ENCODE data around the gene TNFSF13B. TPM values are rescaled to one million over a fixed set of nuclear protein-coding genes. Genes with fewer than 3 reads are reported as not detected.

Gene TNFSF13B
- total and polyA plus RNA-seq, 2 donors (not counting 3 experiments of a cell fraction or from before 2014, with no cell fraction given): 0.18 to 1.2 TPM

DNA sequence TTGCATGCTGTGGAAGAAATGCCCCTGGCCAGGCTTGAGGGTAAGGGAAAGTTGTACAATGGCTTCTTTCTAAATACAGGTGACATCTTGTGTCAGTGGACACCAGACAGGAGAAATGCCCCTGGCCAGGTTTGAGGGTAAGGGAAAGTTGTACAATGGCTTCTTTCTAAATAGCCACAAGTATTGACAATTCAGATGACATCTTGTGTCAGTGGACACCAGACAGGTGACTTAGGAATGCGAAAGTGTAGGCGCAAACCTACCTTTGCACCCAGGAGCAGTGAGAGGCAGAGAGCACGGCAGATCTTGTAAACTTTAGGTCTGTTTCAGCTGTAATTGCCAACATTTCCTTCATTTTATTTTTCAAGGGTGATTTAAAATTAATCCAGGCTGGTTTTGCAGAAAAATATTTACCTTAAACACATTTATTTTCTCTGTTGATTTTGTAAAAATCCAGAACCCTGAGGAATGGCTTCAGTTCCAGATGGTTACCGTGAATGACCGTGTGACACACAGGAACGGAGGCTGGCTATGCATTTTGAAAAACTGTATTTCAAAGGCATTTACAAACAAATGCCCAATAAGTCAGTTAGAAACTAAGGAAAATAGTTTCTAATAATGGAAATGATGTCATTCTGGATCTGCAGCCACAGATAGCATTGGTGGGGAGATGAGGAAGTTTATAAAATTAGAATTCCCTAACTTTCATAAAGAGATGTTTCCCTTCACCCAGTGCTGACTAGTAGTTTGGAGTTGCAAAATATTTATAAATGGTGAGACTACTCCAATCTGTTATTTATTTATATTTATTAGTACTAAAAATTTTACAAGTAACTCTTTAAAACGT is 34.9 kb downstream of the TNFSF13B start:
- dilution Hi-C loops (cut with MboI; ENCODE audit: extremely low pct_ligation_motif_present, low sequenced_read_pairs) (no loop called here), intact Hi-C loops (cut with micrococcal nuclease) (no loop called here)
- no peak overlapping the region for H3K4me2 ChIP-seq (ENCODE audit: insufficient read depth, low read length)
- BruUV-seq (replicated peaks): no TSS peak
- DNase-seq (ENCODE audit: low read depth, low spot score) (no peak), FAIRE-seq (no peak)
- no peaks in the 10 kb centered on the region for H3K79me2 ChIP-seq (ENCODE audit: control insufficient read depth, insufficient read depth, low read length)
- no peaks in the 10 kb centered on the region for H3K27me3 ChIP-seq (ENCODE audit: control insufficient read depth in 2 of 2, insufficient read depth in 2 of 2, low read length in 2 of 2)
- TF ChIP-seq, protein P1, sequence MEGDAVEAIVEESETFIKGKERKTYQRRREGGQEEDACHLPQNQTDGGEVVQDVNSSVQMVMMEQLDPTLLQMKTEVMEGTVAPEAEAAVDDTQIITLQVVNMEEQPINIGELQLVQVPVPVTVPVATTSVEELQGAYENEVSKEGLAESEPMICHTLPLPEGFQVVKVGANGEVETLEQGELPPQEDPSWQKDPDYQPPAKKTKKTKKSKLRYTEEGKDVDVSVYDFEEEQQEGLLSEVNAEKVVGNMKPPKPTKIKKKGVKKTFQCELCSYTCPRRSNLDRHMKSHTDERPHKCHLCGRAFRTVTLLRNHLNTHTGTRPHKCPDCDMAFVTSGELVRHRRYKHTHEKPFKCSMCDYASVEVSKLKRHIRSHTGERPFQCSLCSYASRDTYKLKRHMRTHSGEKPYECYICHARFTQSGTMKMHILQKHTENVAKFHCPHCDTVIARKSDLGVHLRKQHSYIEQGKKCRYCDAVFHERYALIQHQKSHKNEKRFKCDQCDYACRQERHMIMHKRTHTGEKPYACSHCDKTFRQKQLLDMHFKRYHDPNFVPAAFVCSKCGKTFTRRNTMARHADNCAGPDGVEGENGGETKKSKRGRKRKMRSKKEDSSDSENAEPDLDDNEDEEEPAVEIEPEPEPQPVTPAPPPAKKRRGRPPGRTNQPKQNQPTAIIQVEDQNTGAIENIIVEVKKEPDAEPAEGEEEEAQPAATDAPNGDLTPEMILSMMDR (IDR thresholded peaks at IDR 0.05; ENCODE audit: extremely low read depth in 1 of 2, insufficient read depth in 1 of 2, low read depth in 1 of 2, low read length in 2 of 2): no peak
- no peak for TF ChIP-seq POLR2A (IDR thresholded peaks at IDR 0.05; ENCODE audit: low read depth, low read length)
- TF ChIP-seq GATA2 (IDR thresholded peaks at IDR 0.05; ENCODE audit: insufficient read depth, insufficient read length, low read depth, low read length): no peak
- no peak for TF ChIP-seq POLR2AphosphoS5 (IDR thresholded peaks at IDR 0.05; ENCODE audit: insufficient read depth, low read depth, low read length)
- TF ChIP-seq EZH2 (IDR thresholded peaks at IDR 0.05; ENCODE audit: borderline replicate concordance, low read depth, low read length, severe bottlenecking): no peak
- TF ChIP-seq FOS (IDR thresholded peaks at IDR 0.05; ENCODE audit: borderline replicate concordance, insufficient read depth, low read length): no peak
- H3K9ac ChIP-seq (replicated peaks; ENCODE audit: extremely low read depth, insufficient read depth, low read length): no peak overlapping the region
- ChIA-PET CTCF (interaction anchor here (1.1 kb wide), 1 partner anchor 16 kb away, joined by 3 read pairs; no protein-coding TSS in a partner anchor), POLR2A (no interaction called here)
- H3K9me1 ChIP-seq (replicated peaks; ENCODE audit: control insufficient read depth, extremely low read depth, insufficient read depth, low read length): no peaks in the 10 kb centered on the region
- no peaks in the 10 kb centered on the region for H4K20me1 ChIP-seq (replicated peaks; ENCODE audit: control insufficient read depth, extremely low read depth, insufficient read depth, low read length)
- no peak overlapping the region for H3K4me3 ChIP-seq (replicated peaks in 1 of 3; ENCODE audit: insufficient read depth in 1 of 3, low read depth in 1 of 3, low read length in 3 of 3)
- H3K27ac ChIP-seq (ENCODE audit: insufficient read depth, low read depth, low read length): no peak overlapping the region
- no peak overlapping the region for H2AFZ ChIP-seq (ENCODE audit: low read depth, low read length)
- H3K36me3 ChIP-seq (ENCODE audit: control insufficient read depth in 2 of 2, extremely low read depth in 1 of 2, insufficient read depth in 2 of 2, low read length in 2 of 2): no peaks in the 10 kb centered on the region
- H3K4me1 ChIP-seq (ENCODE audit: control insufficient read depth, extremely low read depth, insufficient read depth, low read length): no peaks in the 10 kb centered on the region
- no peaks in the 10 kb centered on the region for H3K9me3 ChIP-seq (replicated peaks; ENCODE audit: control insufficient read depth, insufficient read depth, low read length)
